ENCODE data around the gene SCCPDH. TPM values are rescaled to one million over a fixed set of nuclear protein-coding genes. Genes with fewer than 3 reads are reported as not detected.

SCCPDH gene
- total and polyA plus RNA-seq, 9 of the 15 experiments (the other 6 are each of a cell fraction or from before 2014, with no cell fraction given): 7.0 to 61.9 (median 38.3) TPM

- H2AFZ ChIP-seq (ENCODE audit: low read depth, low read length): no peak overlapping the region
- TF ChIP-seq SAFB (IDR thresholded peaks at IDR 0.05; ENCODE audit: borderline replicate concordance, low read depth, low read length): no peak
- no peak for TF ChIP-seq CBX8 (IDR thresholded peaks at IDR 0.05; ENCODE audit: borderline replicate concordance, extremely low read depth, low read depth, low read length, poor library complexity, severe bottlenecking)
- TF ChIP-seq MED1 (CRISPR knock-in tag; IDR thresholded peaks at IDR 0.05; ENCODE audit: borderline replicate concordance): no peak
- TF ChIP-seq E2F1 (CRISPR knock-in tag; IDR thresholded peaks at IDR 0.05): no peak
- no peak for TF ChIP-seq ZNF146 (CRISPR knock-in tag; IDR thresholded peaks at IDR 0.05; ENCODE audit: unreplicated experiment)
- TF ChIP-seq ARID1B (IDR thresholded peaks at IDR 0.05): no peak
- TF ChIP-seq TARDBP (IDR thresholded peaks at IDR 0.05): no peak
- TF ChIP-seq NFATC3 (IDR thresholded peaks at IDR 0.05): no peak
- TF ChIP-seq ELK3 (CRISPR knock-in tag; IDR thresholded peaks at IDR 0.05): no peak
- TF ChIP-seq ZNF282 (CRISPR knock-in tag; IDR thresholded peaks at IDR 0.05): no peak
- WGBS (ENCODE audit: insufficient coverage, low coverage, missing lambda C conversion rate): 69% methylated on average over 7 of the region's 7 CpGs
- ChIA-PET CTCF (ENCODE audit: low intra/inter-chr PET ratio) (no interaction called here), POLR2A (interaction anchor here (1.2 kb wide), 1 partner anchor 9 kb away, joined by 3 read pairs; no protein-coding TSS in a partner anchor)
- no peaks in the 10 kb centered on the region for H3K9me1 ChIP-seq (ENCODE audit: control insufficient read depth, insufficient read depth, low read length)
- no peak overlapping the region for H3K4me3 ChIP-seq
- H3K79me2 ChIP-seq (ENCODE audit: control insufficient read depth, insufficient read depth, low read length): no peaks in the 10 kb centered on the region
- H3K9me3 ChIP-seq (replicated peaks; ENCODE audit: control insufficient read depth, insufficient read depth, low read depth, low read length): no peaks in the 10 kb centered on the region
- H3K36me3 ChIP-seq (ENCODE audit: control insufficient read depth, insufficient read depth, low read length): peaks cover 2% of the 10 kb centered on the region; the same call in 1 of the 3 replicates
- no peak overlapping the region for H3K27ac ChIP-seq (ENCODE audit: extremely low read depth, low read depth, low read length)
- no TSS peak for BruUV-seq (replicated peaks)
- H3K4me2 ChIP-seq (ENCODE audit: insufficient read depth, low read length): no peak overlapping the region
- DNase-seq (ENCODE audit: extremely low read depth in 1 of 4, low spot score in 3 of 4) (no peak), ATAC-seq (no peak), FAIRE-seq (no peak)
- intact Hi-C loops (cut with micrococcal nuclease): loop anchor here (10.0 kb wide), 2 partner anchors 736 to 1596 kb away; partner anchors contain the start of gene KIF26B
- no peak overlapping the region for H3K9ac ChIP-seq (ENCODE audit: insufficient read depth in 1 of 2, low read depth in 2 of 2, low read length in 2 of 2)
- in situ Hi-C loops (cut with MboI): no loop called here
- 0 out of 5 replicates have a peak, but pooled peaks cover 0 to 4% of the 10 kb centered on the region in 2 experiments for H3K4me1 ChIP-seq (replicated peaks in 1 of 2; ENCODE audit: control insufficient read depth in 2 of 2, insufficient read depth in 2 of 2, low read length in 2 of 2)
- H3K27me3 ChIP-seq (ENCODE audit: control insufficient read depth in 2 of 2, insufficient read depth in 2 of 2, low read length in 2 of 2): no peaks in the 10 kb centered on the region
- no peaks in the 10 kb centered on the region for H4K20me1 ChIP-seq (replicated peaks; ENCODE audit: control insufficient read depth, insufficient read depth, low read length)
Measured at GRCh38 chr1:246750752-246751151, 26.5 kb downstream of the SCCPDH start.
